MV-4-11 (cell line): ENCODE data around the gene LUC7L3.
"Not testable (repeated sequence)": the region's sequence is repeated elsewhere in the genome, so short reads cannot be mapped to it uniquely, and the experiment has no call there.

Source experiments
- DNase-seq: peaks from one replicate; lab custom pipeline; 2025; lab: John Stamatoyannopoulos, UW

The LUC7L3 gene

GRCh38 chr17:50686494-50687199 lies 32.8 kb upstream of the LUC7L3 start:
- no peak for DNase-seq

- no peak for DNase-seq
These were observed 32.0 kb upstream of the LUC7L3 start for GRCh38 chr17:50687200-50688066.

GRCh38 chr17:50688245-50688644 lies 31.2 kb upstream of the LUC7L3 start:
- DNase-seq = no peak

- DNase-seq = peak; percentile 54
These were observed 30.2 kb upstream of the LUC7L3 start for GRCh38 chr17:50689251-50689650.

GRCh38 chr17:50689956-50690886 lies 29.2 kb upstream of the LUC7L3 start:
- no peak for DNase-seq

GRCh38 chr17:50690887-50691549 lies 28.4 kb upstream of the LUC7L3 start:
- peak; percentile 67 for DNase-seq

GRCh38 chr17:50691550-50692447 lies 27.6 kb upstream of the LUC7L3 start:
- peak; percentile 22 for DNase-seq

GRCh38 chr17:50692448-50693035 lies 26.9 kb upstream of the LUC7L3 start:
- DNase-seq = no peak

GRCh38 chr17:50693036-50693682 lies 26.2 kb upstream of the LUC7L3 start:
- no peak for DNase-seq

- peak; percentile 65 for DNase-seq
These were observed 23.0 kb upstream of the LUC7L3 start for GRCh38 chr17:50696365-50696879.

- no peak for DNase-seq
These were observed 22.3 kb upstream of the LUC7L3 start for GRCh38 chr17:50697062-50697461.

GRCh38 chr17:50697663-50698272 lies 21.6 kb upstream of the LUC7L3 start:
- DNase-seq = no peak

GRCh38 chr17:50699410-50699809 lies 20.0 kb upstream of the LUC7L3 start:
- no peak for DNase-seq

- no peak for DNase-seq
These were observed 16.2 kb upstream of the LUC7L3 start for GRCh38 chr17:50703162-50703561.

GRCh38 chr17:50707289-50708049 lies 11.9 kb upstream of the LUC7L3 start, which contains the start of gene ANKRD40:
TSS of gene ANKRD40 (minus strand) at chr17:50707914. CDS start at chr17:50707654, 260 bp downstream.
- peak; percentile 91 for DNase-seq

- DNase-seq = peak; percentile 71
These were observed 11.1 kb upstream of the LUC7L3 start for GRCh38 chr17:50708050-50709000.

- not testable (repeated sequence) for DNase-seq
These were observed 10.3 kb upstream of the LUC7L3 start for GRCh38 chr17:50709053-50709452.
